GM20000 (cell line): ENCODE results near the gene CARMIL1.
A peak's percentile ranks its signal among the peaks of the same experiment; 100 is the strongest.

Experiments used
- DNase-seq: peaks from one replicate; pipeline ENCODE4 v3.0.0; 2012; ENCODE audit warnings: low spot score
- CTCF ChIP-seq: IDR thresholded peaks from 2 replicates; pipeline ENCODE4 v1.5.1; 2012; ENCODE audit warnings: mild to moderate bottlenecking, control low read depth; ENCODE audit errors: extremely low read depth, missing control alignments

The CARMIL1 gene

DNA sequence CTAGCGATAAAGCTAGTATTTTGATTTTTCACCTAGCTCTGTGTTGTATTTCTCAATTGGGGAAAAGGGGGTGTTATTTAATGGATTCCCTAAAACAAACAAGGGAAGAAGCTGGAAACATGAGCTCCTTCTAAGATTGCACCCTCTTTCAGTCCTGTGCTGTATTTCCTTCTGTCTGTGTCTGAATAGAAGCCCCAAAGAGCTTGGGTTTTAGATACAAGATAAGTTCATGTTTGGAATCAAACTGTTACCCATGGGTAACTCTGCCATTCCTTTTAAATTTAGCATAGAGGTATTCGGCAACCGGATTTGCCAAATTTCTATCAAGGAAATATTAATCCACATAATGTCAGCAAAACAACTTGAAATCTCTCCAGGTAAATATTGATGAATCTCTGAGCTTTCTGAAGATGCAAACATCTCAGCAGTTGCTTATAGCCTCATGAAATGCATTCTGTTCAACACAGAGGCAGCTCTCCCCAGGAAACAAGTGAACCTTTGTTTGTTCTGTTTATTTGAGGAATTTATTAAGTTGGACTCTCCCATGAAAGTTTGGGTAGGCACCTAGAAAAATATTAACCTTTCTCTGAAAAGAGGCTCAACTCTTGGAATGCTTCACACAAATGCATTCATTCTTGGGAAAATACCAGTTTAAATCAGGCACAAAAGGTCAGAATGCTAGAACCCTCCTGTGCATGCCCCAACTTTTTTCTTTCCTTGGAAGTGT, 362.9 kb downstream of the CARMIL1 start:
- TF ChIP-seq CTCF: no peak
- no peak for DNase-seq

- DNase-seq: no peak
- no peak for TF ChIP-seq CTCF
Observed at GRCh38 chr6:25642667-25643328, 363.6 kb downstream of the CARMIL1 start.

- DNase-seq: no peak
- no peak for TF ChIP-seq CTCF
Observed at GRCh38 chr6:25645916-25646315, 366.7 kb downstream of the CARMIL1 start.

GRCh38 chr6:25649611-25650010, 370.4 kb downstream of the CARMIL1 start:
- no peak for DNase-seq
- TF ChIP-seq CTCF: no peak

DNA sequence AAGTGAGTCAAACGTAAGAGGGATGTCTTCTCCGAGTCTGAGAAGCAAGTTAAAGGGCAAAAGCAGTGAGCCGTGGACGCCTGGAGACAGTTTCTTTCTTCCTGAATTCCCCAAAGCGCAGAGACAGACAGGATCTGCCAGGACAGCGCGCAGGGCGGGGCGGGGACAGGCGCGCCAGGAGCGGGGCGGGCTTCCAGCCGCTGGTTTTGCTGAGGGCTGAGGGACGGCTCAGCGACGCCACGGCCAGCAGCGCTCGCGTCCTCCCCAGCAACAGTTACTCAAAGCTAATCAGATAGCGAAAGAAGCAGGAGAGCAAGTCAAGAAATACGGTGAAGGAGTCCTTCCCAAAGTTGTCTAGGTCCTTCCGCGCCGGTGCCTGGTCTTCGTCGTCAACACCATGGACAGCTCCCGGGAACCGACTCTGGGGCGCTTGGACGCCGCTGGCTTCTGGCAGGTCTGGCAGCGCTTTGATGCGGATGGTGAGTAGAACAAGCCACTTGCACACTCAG, 372.9 kb downstream of the CARMIL1 start, which contains the start of gene SCGN:
SCGN (plus strand) TSS at position 209 of the 509 bp plus-strand sequence; CDS start at position 398, 189 bp downstream.
- DNase-seq: peak; percentile 62
- TF ChIP-seq CTCF: no peak

DNA sequence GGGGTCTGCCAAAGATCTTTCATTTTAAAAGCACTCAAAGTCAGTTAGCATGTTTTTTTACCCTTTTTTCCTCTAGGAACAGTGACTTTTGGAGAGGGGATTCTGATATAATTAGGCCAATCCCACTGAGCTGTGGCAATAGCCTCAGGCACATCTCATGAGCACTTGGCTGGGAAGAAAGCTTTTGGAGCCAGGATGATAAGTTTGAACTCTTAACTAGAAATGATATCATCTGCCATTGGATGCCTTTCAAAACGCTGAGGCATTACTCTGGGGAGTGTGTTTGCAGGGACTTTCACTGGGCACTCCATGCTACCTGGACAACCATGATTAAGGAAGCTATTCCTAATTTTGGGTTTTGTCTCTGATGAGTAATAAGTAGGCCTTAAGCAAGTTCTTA, 376.5 kb downstream of the CARMIL1 start:
- no peak for TF ChIP-seq CTCF
- no peak for DNase-seq

- no peak for DNase-seq
- no peak for TF ChIP-seq CTCF
Observed at GRCh38 chr6:25659633-25660368, 380.6 kb downstream of the CARMIL1 start.
